Transverse colon (tissue), 4 donors: ENCODE data around the gene SEC61G. TPM values are rescaled to one million over a fixed set of nuclear protein-coding genes. Genes with fewer than 3 reads are reported as not detected.

ENCODE experiments used
- DNase-seq: peaks from one replicate; pipeline ENCODE4 v3.0.0-alpha.2; 2019
- H3K27ac ChIP-seq, 4 donors: fragments of 200-600 bp; sonication (generic); 2 replicates each; pipeline ENCODE4 v1.5.1; 2016 to 2018; ENCODE audit warnings: inconsistent platforms in 4 of 4
- H3K27me3 ChIP-seq: fragments of 200-600 bp; sonication (generic); 2 replicates; pipeline ENCODE4 v1.5.1; 2017; ENCODE audit warnings: inconsistent platforms
- H3K36me3 ChIP-seq, 4 donors: fragments of 200-600 bp; sonication (generic); 2 replicates each; pipeline ENCODE4 v1.5.1; 2017 to 2019; ENCODE audit warnings: inconsistent platforms in 4 of 4
- H3K4me1 ChIP-seq, 4 donors: fragments of 200-600 bp; sonication (generic); 2 replicates each; pipeline ENCODE4 v1.5.1; 2017 to 2020; ENCODE audit warnings: inconsistent platforms in 4 of 4
- H3K4me3 ChIP-seq, 4 donors: fragments of 200-600 bp; sonication (generic); 1 replicate in 1 of 4; 2 replicates in 3 of 4; pipeline versions ENCODE4 v1.5.1 to v1.6.1; 2017 to 2019; ENCODE audit warnings: inconsistent platforms in 4 of 4
- H3K9me3 ChIP-seq, 2 donors: fragments of 200-600 bp; sonication (generic); 2 replicates each; pipeline ENCODE4 v1.5.1; 2017 to 2019; ENCODE audit warnings: inconsistent platforms in 2 of 2
- EP300 ChIP-seq: sonication (generic); formaldehyde crosslinking; IDR thresholded peaks from one replicate; pipeline ENCODE4 v1.6.1; 2017; ENCODE audit warnings: antibody characterized with exemption, low read depth
- POLR2A ChIP-seq: fragments of 450-650 bp; IDR thresholded peaks from one replicate; pipeline ENCODE4 v1.6.1; 2016; ENCODE audit warnings: antibody characterized with exemption, mild to moderate bottlenecking, moderate library complexity
- POLR2AphosphoS5 ChIP-seq, 3 donors: sonication (generic); formaldehyde crosslinking; IDR thresholded peaks; one replicate each; pipeline ENCODE4 v1.6.1; 2016; ENCODE audit warnings: antibody characterized with exemption in 3 of 3
- WGBS, 2 donors: methylation state at CpG; one replicate each; pipeline ENCODE4 v1.1.5; 2018; ENCODE audit warnings: low coverage in 1 of 2; 5-methylcytosine and 5-hydroxymethylcytosine counted together
- in situ Hi-C, 4 donors: fragments of 200-750 bp; cut with MboI; loops; one replicate each; pipeline versions ENCODE4 v1.15.0 to v1.15.1; 2017; ENCODE audit warnings: low sequenced_read_pairs in 3 of 4, low pct_ligation_motif_present in 1 of 4, low pct_unique_long_range_greater_than_20kb in 1 of 4
- intact Hi-C: fragments of 100-400 bp; cut with DNase I; formaldehyde crosslinking; loops from one replicate; pipeline ENCODE4 v1.15.1; 2023; ENCODE audit warnings: low total_unique reads
- total RNA-seq, 4 donors: library from RNA; depleted of rRNA; stranded (reverse); fragments of >200 nt; gene quantifications; one replicate each; pipeline ENCODE4 v1.1.0, GENCODE V29; 2016
- TF ChIP-seq, protein P1 (sequence below), 5 experiments: fragments of 200-600 bp in 3 of 5; fragments of 450-650 bp in 2 of 5; sonication (generic) in 3 of 5; IDR thresholded peaks; 1 replicate in 2 of 5; 2 replicates in 3 of 5; pipeline ENCODE4 v1.5.1; 2016 to 2017; ENCODE audit warnings: antibody characterized with exemption in 5 of 5, inconsistent platforms in 3 of 5, mild to moderate bottlenecking in 2 of 5, moderate library complexity in 1 of 5

The SEC61G gene
- total RNA-seq, 4 donors from 2014 or later: 33.6 to 247 (median 134) TPM

DNA sequence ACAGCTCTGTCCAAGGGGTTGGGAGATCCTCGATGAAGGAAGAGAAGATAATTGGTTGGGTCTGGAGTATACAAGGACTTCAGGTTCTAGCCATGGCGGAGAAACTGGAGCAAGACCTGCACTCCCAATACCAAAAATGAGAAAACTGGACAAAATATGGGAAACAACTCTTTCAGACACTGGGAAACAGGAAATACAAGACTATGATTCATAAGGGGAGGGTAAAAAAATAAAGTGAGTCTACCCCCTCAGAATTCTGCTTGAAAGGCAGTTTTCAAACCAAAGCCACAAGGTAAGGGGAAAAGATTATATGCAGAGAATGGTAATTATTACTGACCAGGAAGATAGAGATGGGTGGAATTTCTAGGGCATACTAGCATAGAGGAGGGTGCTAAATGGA is 10.2 kb upstream of the SEC61G start:
- H3K4me1 ChIP-seq: peaks cover 0 to 6% (median 0%) of the 10 kb centered on the region in 4 donors
- H3K27ac ChIP-seq: no peak overlapping the region
- no peak for DNase-seq
- H3K36me3 ChIP-seq: no peaks in the 10 kb centered on the region
- in situ Hi-C loops (loop anchor here in 2 of 4 donors (25.0 kb wide), 1 partner anchor 643 kb away; no protein-coding TSS in a partner anchor), intact Hi-C loops (no loop called here)
- H3K27me3 ChIP-seq: peaks cover 51% of the 10 kb centered on the region
- H3K4me3 ChIP-seq: no peak overlapping the region
- WGBS, 2 donors: 83 to 89% methylated on average over 2 of the region's 2 CpGs
- TF ChIP-seq EP300: no peak
- TF ChIP-seq, protein P1, sequence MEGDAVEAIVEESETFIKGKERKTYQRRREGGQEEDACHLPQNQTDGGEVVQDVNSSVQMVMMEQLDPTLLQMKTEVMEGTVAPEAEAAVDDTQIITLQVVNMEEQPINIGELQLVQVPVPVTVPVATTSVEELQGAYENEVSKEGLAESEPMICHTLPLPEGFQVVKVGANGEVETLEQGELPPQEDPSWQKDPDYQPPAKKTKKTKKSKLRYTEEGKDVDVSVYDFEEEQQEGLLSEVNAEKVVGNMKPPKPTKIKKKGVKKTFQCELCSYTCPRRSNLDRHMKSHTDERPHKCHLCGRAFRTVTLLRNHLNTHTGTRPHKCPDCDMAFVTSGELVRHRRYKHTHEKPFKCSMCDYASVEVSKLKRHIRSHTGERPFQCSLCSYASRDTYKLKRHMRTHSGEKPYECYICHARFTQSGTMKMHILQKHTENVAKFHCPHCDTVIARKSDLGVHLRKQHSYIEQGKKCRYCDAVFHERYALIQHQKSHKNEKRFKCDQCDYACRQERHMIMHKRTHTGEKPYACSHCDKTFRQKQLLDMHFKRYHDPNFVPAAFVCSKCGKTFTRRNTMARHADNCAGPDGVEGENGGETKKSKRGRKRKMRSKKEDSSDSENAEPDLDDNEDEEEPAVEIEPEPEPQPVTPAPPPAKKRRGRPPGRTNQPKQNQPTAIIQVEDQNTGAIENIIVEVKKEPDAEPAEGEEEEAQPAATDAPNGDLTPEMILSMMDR (IDR thresholded peaks at IDR 0.05): no peak
- TF ChIP-seq POLR2A: no peak
- TF ChIP-seq POLR2AphosphoS5 (IDR thresholded peaks at IDR 0.05): no peak
- H3K9me3 ChIP-seq: no peaks in the 10 kb centered on the region

DNA sequence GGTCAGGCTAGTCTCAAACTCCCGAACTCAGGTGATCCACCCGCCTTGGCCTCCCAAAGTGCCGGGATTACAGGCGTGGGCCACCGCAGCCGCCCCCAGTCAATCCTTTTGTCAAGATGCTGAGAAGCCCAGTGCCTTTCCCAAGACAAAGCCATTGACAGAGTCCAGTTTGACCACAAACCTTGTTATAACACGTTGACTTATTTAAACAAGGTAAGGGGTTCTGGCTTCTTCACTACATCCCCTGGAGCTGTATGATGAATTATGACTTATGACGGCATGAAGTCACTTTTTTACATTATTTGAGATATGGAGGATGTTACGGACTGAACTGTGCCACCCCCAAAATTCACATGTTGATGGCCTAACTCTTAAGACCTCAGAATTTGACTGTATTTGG is 5.8 kb upstream of the SEC61G start:
- Histone ChIP-seq H3K36me3 (no peaks in the 10 kb centered on the region), H3K4me1 (peaks cover 0 to 5% (median 2%) of the 10 kb centered on the region in 4 donors), H3K27ac (no peak overlapping the region), H3K27me3 (peaks cover 27% of the 10 kb centered on the region), H3K9me3 (no peaks in the 10 kb centered on the region), H3K4me3 (no peak overlapping the region)
- in situ Hi-C loops: loop anchor here in 2 of 4 donors (25.0 kb wide), 1 partner anchor 647 kb away; no protein-coding TSS in a partner anchor
- TF ChIP-seq POLR2A: no peak
- no peak for TF ChIP-seq POLR2AphosphoS5 (IDR thresholded peaks at IDR 0.05)
- TF ChIP-seq EP300: no peak
- TF ChIP-seq, protein P1 (IDR thresholded peaks at IDR 0.05): no peak
- intact Hi-C loops: no loop called here
- no peak for DNase-seq
- WGBS, 2 donors: 82 to 91% methylated on average over 2 to 9 of the region's 9 CpGs

DNA sequence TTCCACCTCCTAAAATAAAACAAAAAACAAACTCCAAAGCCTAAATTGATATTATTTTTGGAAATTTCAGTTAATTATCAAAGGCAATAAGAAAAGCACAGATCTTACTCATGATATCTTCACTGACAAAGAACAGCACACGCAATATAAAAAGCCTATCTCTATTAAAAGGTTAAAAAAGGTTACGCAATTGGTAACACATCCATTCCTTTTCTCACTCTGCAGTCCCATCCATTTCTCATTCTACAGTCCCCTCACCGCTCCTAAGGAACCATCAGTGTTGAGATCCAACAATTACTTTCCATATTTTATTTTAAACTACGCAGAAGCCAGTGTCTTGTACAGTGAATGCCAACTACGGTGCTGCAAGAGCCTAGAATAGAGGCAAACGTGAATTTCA is 1.3 kb downstream of the SEC61G start:
- Histone ChIP-seq H3K4me3 (peak overlapping the region in 3 of 4 donors; percentile 68 to 97 (median 90)), H3K27ac (peak overlapping the region in 2 of 4 donors; percentile 86 to 91), H3K4me1 (peaks cover 6 to 35% (median 29%) of the 10 kb centered on the region in 4 donors), H3K27me3 (no peaks in the 10 kb centered on the region), H3K9me3 (no peaks in the 10 kb centered on the region), H3K36me3 (peaks cover 0 to 28% (median 9%) of the 10 kb centered on the region in 4 donors)
- intact Hi-C loops (no loop called here), in situ Hi-C loops (loop anchor here in 2 of 4 donors (25.0 kb wide), 1 partner anchor 655 kb away; no protein-coding TSS in a partner anchor)
- WGBS, 2 donors: 70 to 71% methylated on average over 6 of the region's 6 CpGs
- no peak for DNase-seq
- no peak for TF ChIP-seq POLR2AphosphoS5 (IDR thresholded peaks at IDR 0.05)
- TF ChIP-seq, protein P1 (IDR thresholded peaks at IDR 0.05): no peak
- TF ChIP-seq EP300: no peak
- TF ChIP-seq POLR2A: no peak

DNA sequence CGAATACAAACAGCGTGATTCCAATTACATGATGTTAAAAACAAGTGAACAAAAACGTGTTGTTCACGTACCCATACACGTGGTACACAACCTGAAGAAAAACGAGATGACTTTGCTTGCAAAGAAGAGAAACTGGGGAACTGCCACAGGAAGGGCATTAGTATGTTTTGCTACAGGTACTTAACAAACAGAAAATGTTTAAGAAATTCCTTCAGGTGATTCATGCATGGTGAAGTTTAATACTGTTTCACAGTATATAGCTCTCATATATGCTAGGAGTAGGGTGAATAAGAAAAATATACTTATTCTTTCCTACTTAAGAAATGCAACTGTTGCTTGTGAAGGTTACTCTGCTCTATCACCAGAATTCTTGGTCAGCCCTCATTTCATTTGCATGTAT is 9.8 kb downstream of the SEC61G start:
- no peak for DNase-seq
- TF ChIP-seq POLR2A: no peak
- Histone ChIP-seq H3K4me1 (no peaks in the 10 kb centered on the region), H3K9me3 (no peaks in the 10 kb centered on the region), H3K4me3 (no peak overlapping the region), H3K27ac (no peak overlapping the region), H3K27me3 (no peaks in the 10 kb centered on the region), H3K36me3 (peaks cover 0 to 62% (median 14%) of the 10 kb centered on the region in 4 donors)
- in situ Hi-C loops (no loop called here), intact Hi-C loops (no loop called here)
- 88 to 94% methylated on average over 6 of the region's 6 CpGs for WGBS, 2 donors

DNA sequence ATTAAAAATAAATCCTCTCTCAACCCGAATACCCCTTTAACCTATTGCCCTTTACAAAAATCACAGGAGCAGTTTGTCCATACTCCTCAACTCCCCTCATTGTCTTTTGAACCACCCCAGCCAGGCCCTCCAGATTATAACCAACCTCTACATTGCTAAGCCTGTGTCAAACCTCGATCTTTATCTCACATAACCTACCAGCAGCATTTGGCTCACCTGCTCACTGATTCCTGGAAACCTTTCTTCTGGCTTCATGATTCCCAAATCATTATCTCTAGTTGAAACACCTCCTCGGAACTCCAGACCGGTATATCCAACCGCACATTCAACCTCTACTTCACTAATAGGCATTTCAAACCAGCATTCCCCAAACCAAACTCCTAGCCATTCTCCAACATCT is 11.8 kb downstream of the SEC61G start:
- no peaks in the 10 kb centered on the region for H3K27me3 ChIP-seq
- H3K4me1 ChIP-seq: no peaks in the 10 kb centered on the region
- 96 to 97% methylated on average over 5 of the region's 5 CpGs for WGBS, 2 donors
- peaks cover 0 to 44% (median 8%) of the 10 kb centered on the region in 4 donors for H3K36me3 ChIP-seq
- in situ Hi-C loops (no loop called here), intact Hi-C loops (no loop called here)
- no peak overlapping the region for H3K27ac ChIP-seq
- no peaks in the 10 kb centered on the region for H3K9me3 ChIP-seq
- TF ChIP-seq POLR2AphosphoS5 (IDR thresholded peaks at IDR 0.05) (no peak), EP300 (no peak), POLR2A (no peak)
- TF ChIP-seq, protein P1 (IDR thresholded peaks at IDR 0.05): no peak
- no peak for DNase-seq
- H3K4me3 ChIP-seq: no peak overlapping the region
